ENCODE measurements around the gene NSDHL.
"Not testable (repeated sequence)": the region's sequence is repeated elsewhere in the genome, so short reads cannot be mapped to it uniquely, and the experiment has no call there.

Gene NSDHL

GRCh38 chrX:152905081-152905420 is 74.2 kb downstream of the NSDHL start:
- DNase-seq (ENCODE audit: low read depth, low spot score) = no peak
- no peak overlapping the region for H3K4me3 ChIP-seq (ENCODE audit: low read length)

GRCh38 chrX:152907084-152907651 is 76.3 kb downstream of the NSDHL start:
- no peak overlapping the region for H3K4me3 ChIP-seq (ENCODE audit: low read length)
- no peak for DNase-seq (ENCODE audit: low read depth, low spot score)

GRCh38 chrX:152908486-152908885 is 77.6 kb downstream of the NSDHL start:
- DNase-seq (ENCODE audit: low read depth, low spot score) = no peak
- no peak overlapping the region for H3K4me3 ChIP-seq (ENCODE audit: low read length)

- not testable (repeated sequence) for DNase-seq (ENCODE audit: low read depth, low spot score); H3K4me3 ChIP-seq (ENCODE audit: low read length)
Observed at GRCh38 chrX:152910018-152910417, 79.2 kb downstream of the NSDHL start.

GRCh38 chrX:152912106-152912505 is 81.2 kb downstream of the NSDHL start:
- DNase-seq (ENCODE audit: low read depth, low spot score) = no peak
- no peak overlapping the region for H3K4me3 ChIP-seq (ENCODE audit: low read length)

- DNase-seq (ENCODE audit: low read depth, low spot score) = no peak
Observed at GRCh38 chrX:152912641-152913040, 81.8 kb downstream of the NSDHL start.

GRCh38 chrX:152913346-152913745 is 82.5 kb downstream of the NSDHL start:
- DNase-seq (ENCODE audit: low read depth, low spot score) = no peak
- H3K4me3 ChIP-seq (ENCODE audit: low read length) = no peak overlapping the region

More at GRCh38 chrX:152912641-152913040, 81.8 kb downstream of the NSDHL start:
- no peak overlapping the region for H3K4me3 ChIP-seq (ENCODE audit: low read length)

- no peak for DNase-seq (ENCODE audit: low read depth, low spot score)
- no peak overlapping the region for H3K4me3 ChIP-seq (ENCODE audit: low read length)
Observed at GRCh38 chrX:152913910-152914309, 83.0 kb downstream of the NSDHL start.

GRCh38 chrX:152915541-152916241 is 84.8 kb downstream of the NSDHL start:
- H3K4me3 ChIP-seq (ENCODE audit: low read length) = no peak overlapping the region
- DNase-seq (ENCODE audit: low read depth, low spot score) = peak; percentile 36

GRCh38 chrX:152917656-152918579 is 87.1 kb downstream of the NSDHL start:
- DNase-seq (ENCODE audit: low read depth, low spot score) = no peak
- H3K4me3 ChIP-seq (ENCODE audit: low read length) = no peak overlapping the region

- H3K4me3 ChIP-seq (ENCODE audit: low read length) = no peak overlapping the region
- no peak for DNase-seq (ENCODE audit: low read depth, low spot score)
Observed at GRCh38 chrX:152918707-152919106, 87.8 kb downstream of the NSDHL start.
